Measurements from ENCODE around the gene GPM6B. TPM values are rescaled to one million over a fixed set of nuclear protein-coding genes. Genes with fewer than 3 reads are reported as not detected.

The GPM6B gene
- total RNA-seq, 1 donor from 2014 or later: 0.17 TPM

DNA sequence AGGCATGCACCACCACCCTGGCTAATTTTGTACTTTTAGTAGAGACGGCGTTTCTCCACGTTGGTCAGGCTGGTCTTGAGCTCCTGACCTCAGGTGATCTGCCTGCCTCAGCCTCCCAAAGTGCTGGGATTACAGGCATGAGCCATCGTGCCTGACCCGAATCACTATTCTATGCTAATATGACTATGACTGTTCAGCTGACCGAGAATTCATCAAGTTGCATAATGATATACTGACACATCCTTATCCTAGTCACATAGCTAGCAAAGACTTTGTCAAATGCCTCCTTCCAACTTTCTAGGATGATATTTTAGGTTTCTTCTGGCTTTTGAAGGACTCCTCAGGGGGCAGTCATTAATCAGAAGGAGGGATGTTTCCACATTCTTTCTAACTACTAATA is 4.8 kb upstream of the GPM6B start:
- no peak for DNase-seq

DNA sequence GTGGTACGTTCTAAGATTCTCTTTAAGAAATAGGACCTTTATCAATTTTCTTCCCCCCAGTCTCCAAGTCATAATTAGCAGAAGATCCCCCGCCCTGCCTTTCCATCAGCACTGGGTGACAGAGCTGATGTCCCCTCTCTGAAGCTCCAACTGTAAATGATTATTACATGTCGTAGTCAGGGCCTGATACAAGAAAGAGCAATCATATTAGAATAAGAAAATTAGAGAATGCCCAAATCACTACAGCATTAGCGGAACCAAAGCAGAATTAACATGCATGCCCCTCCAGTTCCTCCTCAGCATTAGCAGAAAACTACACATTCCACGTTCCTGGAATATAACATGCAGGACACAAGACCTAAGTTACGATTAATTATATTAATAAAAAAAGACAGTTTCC is 717 bp downstream of the GPM6B start:
- no peak for DNase-seq

DNA sequence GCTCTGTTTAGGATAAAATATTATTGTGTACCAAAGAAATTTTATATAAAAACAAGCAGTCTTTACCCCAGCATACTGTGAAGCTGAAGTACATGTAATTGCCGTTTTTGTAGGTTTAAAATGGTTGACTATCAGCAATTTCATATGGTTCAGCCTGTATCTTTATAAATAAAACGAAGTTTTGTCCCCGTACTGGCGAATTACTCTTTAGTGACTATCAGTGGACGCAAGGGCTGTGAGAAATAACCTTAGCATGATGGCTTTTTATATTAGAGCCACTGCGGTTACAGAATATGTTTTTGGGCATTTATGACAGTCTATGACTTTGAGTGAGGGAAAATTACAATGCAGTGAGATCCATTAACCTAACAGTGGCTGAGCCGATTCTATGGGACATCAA is 1.2 kb downstream of the GPM6B start:
- DNase-seq: no peak

DNA sequence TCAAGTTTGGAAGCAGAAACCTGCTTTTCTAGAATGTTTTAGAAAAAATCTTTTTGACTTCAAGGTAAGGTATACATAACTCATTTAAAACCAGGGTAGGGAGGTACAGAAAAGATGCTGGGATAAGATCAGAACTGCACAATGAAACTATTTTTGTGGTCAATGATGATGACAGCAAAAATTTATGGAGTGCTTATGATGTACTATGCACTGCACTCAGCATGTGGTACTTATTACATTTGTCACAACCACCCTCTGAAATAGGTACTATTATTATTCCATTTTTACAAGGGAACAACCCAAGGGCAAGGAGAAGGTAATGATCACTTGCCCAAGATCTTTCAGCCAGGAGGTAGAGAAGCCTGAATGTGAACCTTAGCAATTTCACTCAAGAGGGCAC is 8.0 kb downstream of the GPM6B start:
- DNase-seq: no peak

DNA sequence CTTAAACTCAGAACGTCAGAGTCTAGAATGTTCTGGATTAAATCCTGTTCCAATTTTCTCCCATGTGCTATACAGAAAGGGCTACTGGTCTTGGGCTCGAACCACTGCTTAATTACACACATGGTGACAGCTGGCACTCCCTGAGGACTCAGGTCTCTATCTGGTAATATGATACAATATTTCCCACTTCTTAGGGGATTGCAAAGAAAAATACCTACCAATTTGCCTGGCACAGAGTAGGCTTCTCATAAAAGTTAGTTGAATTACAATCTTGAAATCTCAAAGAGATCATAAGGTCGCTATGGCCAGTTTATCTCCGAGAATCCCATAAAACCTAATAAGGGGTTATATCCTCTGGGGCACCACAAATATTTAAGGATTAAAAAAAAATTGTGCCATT is 8.6 kb downstream of the GPM6B start:
- DNase-seq: no peak

DNA sequence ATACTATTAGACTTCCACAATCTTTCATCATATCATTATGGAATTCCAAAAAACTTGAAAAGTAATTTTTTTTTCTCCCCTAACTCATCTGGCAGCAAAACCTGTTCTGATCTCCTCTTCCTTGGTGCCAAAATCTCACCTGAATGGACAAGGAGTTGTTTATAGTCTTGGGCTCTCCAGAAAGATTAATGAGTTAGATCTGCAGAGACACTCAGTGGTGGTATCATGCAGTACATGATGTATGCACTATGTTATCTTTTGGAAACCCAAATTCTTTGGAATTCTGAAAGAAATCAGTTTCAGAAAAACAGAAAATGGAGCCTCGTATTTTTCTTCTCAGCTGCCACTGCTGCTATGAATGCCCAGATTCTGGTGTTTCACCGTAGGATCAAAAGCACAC is 11.7 kb downstream of the GPM6B start:
- DNase-seq: no peak

DNA sequence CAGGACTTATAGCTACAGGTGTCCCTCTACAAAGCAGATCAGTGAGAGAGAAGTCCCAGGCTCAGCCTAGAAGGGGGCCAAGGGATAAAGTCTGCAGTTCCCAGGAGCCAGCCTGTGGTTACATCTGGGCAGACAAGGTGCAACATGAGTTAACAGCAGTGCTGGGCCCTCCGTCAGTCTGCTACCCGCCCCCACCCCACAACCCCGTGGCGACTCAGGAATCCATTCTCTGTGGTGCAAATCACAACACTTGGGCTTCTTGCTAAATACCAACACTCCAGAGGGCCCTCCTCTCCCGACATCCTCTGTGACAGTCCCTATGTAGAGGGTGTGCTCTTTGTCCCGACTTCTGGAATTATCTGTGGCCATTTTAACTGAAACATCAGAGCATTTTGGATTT is 13.8 kb downstream of the GPM6B start:
- DNase-seq: no peak

DNA sequence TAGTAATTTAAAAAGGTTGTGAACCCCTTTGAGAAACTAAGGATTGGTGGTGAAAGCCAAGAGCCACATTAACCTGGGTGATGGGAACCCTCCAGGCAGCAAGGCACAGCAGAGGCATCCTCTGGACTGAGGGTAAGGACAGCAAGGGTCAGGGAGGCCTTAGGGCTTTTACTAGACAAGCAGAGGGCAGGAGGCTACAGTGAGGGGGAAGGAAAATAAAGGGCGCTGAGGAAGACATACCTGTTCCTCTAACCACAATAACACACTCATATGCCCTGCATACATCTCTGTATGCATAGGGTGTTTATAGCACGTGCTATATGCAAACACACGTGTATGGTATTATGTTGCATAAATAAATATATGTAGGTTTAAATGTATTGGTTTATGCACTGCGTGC is 18.7 kb downstream of the GPM6B start:
- DNase-seq: no peak

DNA sequence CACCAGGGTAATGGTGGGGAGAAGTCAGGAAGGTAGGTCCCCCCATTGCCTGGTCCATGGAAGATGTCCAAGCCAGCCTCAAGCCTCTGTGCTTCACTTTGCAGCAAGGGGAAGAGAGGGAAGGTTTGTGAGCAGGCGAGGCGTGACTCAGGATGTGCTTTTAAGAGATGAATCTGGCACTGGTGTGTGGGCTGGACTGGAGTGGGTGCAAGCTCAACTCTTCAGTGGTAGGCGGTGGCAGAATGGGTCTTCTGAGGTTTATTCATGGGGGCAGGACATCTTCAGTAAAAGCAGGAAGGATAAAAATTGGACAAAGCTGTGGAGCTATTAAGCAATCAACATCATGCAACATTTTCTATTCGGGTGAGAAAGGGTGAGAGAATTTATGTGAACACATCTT is 19.4 kb downstream of the GPM6B start:
- no peak for DNase-seq

DNA sequence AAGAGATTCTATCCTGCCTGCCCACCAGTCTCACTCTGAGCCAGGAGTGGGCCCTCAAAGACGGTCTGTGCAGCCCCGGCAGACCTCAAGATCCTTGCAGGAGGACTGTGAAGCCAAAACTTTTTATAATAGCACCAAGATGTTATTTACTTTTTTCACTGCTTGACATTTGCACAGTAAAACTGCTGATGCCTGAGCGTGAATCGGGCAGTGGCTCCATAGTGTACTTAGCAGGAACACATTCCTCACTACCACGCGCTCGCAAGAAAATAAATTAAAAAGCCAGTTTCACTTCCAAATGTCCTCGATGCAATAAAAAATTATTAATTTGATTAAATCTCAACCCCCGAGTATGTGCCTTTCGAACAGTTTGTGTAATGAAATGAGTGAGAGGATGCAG is 22.5 kb downstream of the GPM6B start:
- DNase-seq: no peak

DNA sequence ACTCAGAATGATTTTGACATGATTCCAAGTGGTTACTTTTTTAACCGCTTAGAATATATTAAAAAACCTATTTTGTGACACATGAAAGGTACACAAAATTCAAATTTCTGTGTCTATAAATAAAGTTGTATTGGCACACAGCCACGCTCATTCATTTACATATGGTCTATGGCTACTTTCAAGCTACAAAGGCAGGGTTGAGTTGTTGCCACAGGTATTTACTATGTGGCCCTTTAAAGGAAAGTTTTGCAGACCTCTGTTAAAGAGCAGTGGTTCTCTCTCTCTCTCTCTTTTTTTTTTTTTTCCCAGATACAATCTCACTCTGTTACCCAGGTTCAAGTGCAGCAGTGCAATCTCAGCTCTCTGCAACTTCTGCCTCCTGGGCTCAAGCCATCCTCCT is 23.0 kb downstream of the GPM6B start:
- no peak for DNase-seq

DNA sequence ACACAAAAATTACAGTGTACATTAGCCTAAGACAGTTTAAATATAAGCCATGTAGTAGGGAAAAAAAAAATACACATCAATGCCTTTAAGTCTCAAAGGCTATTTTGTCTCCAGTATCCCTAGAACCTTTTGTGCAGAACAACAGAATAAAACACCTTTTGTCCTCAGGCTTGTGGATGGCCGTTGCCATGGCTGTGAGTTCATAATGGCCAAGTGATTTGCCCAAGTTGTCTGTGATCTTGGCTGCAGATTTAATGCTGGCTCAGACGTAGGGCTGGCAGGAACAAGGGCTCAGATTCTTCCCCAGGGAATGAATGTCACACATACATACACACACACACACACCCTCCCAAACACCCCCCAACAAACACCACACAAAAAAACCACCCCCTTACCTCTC is 25.3 kb downstream of the GPM6B start:
- DNase-seq: no peak

DNA sequence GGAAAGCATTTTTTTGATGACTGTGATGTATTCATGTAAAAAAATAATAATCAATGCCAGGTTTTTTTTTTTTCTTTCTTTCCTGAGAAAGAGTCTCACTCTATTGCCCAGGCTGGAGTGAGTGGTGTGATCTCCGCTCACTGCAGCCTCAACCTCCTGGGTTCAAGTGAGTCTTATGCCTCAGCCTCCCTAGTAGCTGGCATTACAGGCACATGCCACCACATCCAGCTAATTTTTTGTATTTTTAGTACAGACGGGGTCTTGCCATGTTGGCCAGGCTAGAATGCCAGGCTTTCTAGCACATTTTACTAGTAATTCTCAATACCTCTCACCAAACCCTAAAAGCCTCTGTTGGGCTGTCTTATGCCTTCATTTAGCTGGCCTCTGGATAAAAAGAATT is 25.7 kb downstream of the GPM6B start:
- DNase-seq: no peak

DNA sequence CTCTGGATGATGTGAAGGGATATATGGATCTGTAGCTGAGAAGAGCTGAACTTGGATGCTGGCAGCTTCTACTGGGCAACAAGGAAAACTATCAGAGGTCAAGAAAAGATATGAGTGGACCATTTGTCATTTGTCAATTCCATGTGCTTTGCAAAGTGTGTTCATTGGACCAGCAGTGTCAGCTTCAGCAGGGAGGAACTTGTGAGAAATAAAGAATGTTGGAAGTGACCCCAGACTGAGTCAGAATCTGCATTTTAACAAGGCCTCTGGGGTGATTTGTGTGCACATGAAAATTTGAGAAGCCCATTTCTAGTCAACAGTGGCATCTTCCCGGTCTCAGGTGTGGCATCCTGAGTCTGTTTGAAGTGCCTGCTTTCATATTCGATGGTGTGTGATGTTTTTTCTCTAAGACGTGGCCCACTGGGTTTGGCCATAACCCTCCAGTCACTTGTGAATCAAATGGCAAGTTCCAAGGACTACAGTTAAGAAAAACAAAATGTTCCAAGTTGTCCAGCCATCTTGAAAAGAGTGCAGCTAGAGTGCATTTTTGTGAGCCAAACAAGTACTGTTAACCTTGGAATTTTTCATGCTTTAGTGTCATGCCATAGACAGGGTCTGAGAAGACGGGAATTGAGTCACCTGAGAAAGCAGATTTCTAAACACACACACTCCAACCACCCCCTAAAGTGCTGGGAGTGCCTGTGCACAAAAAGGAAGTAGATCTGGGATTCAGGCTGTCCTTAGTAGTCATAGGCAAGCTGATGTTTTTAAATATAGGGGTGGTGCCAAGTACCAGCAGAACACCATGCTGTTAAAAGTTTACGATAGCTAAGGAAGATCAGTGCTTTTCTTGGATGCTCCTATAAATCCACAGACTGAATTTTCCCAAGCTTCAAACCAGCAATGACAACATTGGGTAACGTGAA is 26.4 kb downstream of the GPM6B start:
- no peak for DNase-seq

DNA sequence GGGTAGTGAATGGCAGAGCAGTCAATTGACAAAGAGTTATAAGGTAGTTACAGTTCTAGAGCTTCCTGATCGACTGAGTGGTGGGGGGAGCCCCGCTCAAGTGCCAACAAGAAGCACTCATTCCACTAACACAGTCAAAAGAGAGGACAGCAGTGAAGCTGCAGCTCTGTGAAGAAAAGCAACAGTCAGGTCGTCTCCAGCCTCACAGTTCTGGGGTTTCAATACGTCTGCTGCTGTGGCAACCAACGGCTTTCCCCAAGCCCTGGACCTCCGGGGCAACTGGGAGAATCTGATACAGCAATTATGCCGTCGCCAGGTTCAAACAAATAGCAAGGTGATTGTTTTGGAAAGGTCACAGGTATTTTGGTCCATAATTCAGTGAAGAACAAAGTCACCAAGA is 30.8 kb downstream of the GPM6B start:
- DNase-seq: no peak

DNA sequence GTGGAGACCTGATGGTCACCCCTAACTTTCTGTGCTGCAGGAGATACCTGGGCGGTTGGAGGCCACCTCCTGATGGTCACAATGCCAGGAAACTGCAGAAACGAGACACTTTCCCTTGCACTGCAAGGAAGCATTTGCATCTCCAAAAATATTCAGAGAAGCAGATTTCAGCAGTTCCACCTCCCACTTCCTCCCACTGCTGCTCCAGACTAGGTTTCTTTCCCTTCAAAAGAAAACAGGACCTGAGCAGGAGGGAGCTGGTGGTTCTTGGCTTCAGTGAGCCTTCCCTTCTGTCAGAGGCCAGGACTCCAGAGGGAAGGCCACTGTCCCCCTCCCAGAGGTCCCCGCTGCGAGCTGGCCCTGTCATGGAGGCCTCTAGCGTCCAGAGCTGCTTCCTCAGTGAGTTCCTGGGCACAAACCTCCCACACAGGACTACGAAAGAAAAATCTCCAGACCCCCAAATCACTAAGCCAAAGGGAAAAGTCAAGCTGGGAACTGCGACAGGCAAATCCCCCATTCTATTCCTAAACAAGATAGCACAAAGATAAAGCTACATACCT is 35.9 kb downstream of the GPM6B start:
- no peak for DNase-seq

DNA sequence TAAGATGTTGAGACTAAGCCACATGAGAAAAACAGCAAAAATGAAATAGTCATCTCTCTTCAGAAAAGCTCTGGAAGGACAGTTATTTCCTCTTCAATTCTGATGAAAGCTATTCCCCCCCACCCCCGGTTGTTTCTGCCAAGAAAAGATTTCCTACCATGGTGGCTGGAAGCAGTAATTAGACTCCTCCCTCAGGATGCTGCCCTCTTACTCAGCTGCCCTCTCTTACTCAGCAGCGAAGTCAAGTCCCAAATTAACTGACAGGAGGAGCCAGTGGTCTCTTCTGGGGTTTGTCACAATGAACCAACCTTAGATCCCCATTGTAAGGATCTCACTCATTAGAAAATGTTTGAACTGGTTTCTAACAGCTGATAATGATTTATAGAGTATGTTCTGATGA is 38.0 kb downstream of the GPM6B start:
- peak; percentile 72 for DNase-seq

DNA sequence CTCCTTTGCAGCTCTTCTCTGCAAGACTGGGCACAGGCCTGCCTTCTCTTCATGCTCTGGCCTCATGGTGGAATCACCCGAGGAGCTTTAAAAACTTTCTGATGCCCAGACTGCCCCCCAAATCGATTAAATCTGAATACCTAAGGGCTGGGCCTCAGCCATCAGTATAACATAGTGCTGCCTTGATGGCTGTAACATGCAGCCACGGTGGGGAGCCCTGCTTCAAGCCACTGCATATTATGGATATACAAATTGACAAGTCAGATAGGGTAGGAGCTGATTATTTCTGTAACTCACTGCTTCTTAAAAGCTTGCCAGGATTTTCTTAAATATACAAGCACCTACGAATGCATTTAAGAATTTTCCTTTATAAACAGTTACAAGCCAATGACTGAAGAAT is 40.5 kb downstream of the GPM6B start:
- no peak for DNase-seq

DNA sequence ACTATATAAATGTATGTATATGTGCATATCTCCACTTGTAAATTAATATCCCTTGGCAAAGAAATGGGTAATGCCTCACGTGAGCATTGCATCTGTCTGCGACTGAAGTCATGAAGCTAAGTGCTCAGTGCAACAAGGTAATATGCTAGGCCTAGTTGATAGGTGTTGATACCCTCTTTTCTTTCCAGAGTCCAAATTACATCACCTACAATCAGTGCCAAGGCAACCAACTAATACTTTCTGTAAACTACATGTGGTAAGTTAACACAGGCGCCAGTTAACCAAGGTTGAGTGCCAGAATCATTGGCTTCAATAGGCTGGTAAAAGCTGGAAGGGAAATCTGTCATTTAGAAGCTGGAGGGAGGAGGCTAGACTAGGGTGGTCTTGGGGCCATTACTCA is 41.1 kb downstream of the GPM6B start:
- DNase-seq: no peak

DNA sequence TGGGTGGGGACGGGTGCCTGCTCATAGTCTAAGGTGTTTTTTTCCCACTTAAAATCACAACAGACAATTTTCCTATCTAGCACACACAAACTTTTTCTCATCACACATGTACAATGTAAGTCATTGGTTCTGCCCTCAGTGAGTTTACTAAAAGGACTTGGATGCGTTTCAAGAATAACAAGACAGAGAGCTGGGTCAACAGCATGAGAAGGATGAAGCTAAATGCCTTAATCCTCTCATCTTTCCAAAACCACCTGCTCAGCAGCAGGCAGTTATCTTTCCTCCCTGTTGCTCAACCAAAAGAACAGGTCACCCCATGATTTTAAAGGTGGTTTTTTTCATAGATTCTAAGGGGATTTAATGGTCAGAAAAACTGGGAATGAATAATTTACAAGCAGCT is 42.2 kb downstream of the GPM6B start:
- DNase-seq: no peak

DNA sequence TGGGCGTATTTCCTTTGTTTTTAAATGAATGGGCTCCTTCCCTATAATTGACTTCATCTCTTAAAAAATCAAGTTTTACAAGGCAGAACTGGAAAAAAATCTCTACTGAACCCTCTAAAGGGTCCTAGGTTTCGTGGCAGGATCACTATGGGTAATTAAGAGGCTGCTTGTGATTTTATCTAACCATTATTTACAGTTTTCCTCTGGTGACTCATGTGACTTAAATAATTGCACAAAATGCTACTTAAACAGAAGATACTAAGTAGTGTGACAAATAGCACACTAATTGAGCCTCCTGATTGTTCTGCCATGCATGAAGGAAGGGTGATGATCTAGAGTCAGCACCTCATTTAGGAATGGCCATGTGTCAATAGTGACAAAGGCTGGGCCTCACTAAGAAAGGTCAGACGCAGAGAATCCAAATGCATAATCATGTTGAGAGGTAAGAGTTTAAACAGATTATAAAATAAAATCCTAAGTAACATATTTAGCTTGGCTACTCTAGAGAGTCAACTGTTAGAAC is 46.8 kb downstream of the GPM6B start:
- DNase-seq: no peak

DNA sequence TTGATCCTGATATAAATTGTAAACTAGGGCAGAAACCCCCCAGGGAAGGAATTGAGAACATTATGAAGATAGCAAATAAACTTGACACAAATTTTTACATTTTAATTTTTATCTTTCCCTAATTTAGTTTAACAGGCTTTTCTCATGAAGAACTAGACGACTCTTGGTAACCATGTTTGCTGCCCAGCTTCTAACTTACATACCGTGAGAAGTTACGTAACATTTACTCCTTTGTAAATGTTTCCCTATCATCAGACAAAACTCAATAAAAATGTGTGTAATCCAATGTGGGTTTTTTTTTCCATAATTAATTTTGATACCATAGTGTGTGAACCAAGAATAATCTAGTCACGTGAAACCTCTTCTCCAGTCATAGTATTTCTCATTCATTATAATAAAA is 48.0 kb downstream of the GPM6B start:
- DNase-seq: no peak

DNA sequence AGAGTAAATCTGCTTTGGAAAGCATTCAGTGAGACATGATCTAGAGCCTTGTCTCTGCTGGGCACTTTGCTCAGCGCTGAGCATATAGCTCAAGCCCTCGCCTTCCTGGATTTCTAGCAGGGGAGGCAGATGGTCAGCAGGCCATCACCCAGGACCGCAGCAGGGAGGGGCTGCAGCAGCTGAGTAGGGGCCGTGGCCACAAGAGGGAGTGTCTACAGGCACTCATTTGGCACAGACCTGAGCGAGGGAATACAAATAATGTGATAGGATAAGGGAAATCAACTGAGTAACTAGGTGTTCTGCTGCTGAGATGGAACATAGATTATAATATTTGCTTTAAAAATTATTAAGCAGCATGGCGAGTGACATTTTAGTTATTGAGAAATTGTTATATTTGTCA is 52.1 kb downstream of the GPM6B start:
- peak; percentile 15 for DNase-seq

DNA sequence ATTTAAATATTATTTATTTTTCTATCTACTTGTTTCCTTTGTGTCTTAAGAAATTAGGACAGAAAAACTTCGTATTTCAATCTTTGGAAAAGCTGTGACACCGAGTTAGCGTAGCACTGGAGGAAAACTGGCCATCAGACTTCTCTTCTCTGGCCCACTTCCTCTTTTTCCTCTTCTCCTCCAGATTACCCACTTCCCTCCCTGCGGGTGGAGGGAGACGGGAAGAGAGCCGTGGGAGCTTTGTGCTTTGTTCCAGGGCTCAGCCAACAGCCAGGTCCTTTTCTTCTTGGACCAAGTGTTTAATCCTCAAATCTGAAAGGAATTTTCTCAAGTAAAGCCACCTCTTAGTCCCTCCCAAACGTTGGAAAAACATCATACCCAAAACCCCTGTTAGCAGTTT is 52.6 kb downstream of the GPM6B start:
- DNase-seq: no peak

All from dermis blood vessel endothelial cell (primary cell).